SKM-1 treated with dmso at 0.1 percent for 144 hours (cell line): ENCODE data around the gene TTC23.
"Not testable (repeated sequence)": the region's sequence is repeated elsewhere in the genome, so short reads cannot be mapped to it uniquely, and the experiment has no call there.

Source experiments
- DNase-seq: peaks from one replicate; lab custom pipeline; 2025; ENCODE audit not compliant: unreplicated experiment; lab: John Stamatoyannopoulos, UW

The TTC23 gene

DNA sequence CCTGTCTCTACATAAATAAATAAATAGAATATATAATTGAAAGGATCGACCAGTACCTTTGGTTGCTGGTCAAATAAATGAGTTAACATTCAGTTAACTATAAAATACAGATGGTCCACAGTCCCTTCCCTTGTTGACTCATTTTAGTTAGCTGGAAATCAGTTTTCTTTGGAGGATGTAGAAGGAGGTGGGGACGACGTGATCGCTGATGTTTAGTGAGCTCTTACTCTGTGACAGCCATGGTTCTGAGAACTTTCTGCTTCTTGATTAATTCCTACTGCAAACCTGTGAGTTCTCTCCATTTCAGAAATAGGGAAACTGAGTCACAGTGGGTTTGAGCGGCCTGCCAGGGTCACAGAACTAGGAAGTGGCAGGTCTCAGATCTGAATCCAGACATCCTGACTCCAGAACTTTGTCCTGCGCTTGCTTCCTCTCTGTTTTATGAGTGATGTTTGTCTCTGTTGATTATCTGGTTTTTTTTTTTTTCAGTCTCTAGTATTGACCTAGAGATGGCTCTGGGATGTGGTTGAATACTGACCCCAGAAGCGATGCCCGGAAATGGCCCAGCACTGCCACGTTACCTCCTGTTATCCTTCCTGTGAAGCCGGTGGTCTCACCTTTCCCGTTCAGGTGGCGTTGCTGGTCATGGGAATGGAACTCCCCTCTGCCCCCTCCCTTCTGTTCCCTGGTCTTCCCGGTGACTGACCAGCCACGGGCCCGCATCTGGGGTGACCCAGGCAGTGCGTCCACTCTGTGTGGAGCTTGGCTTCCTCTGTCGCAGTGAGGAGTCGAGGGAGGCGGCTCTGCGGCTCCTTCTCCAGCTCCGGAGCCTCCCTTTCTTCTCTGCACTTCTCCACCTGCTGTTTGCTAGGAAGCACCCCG, 126.3 kb downstream of the TTC23 start:
- no peak for DNase-seq

DNA sequence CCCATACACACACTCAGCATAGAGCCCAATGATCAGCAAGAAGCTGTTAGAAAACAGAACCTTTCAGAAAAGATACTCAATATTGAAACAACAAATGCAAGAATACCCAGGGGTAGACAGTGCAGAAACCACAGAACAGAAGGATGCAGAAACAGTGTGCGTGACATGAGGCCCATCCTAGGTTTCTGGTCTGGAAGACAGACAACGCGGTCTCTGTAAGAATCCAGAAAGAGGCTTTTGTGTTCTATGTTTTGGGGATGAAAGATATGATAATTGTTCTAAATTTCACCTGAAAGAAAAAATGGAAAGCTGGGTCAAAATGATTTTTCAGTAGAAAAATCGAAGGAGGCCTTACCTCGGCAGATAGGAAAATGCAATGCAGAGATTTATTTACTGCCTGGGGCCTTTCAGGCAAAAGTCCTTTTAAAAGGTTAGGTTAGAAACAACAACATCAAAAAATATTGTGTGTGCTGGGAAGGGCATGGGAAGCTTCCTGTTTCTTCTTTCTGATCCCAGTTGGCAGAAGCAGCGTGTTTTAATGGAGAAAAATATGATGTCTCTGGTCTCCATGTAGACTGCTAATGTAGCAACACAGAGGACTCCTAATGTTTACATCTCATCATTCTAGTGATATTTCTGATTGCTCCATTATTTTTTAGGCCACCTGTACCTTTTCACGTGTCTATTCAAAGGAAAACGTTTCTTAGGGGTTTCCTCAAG, 127.5 kb downstream of the TTC23 start:
- no peak for DNase-seq

DNA sequence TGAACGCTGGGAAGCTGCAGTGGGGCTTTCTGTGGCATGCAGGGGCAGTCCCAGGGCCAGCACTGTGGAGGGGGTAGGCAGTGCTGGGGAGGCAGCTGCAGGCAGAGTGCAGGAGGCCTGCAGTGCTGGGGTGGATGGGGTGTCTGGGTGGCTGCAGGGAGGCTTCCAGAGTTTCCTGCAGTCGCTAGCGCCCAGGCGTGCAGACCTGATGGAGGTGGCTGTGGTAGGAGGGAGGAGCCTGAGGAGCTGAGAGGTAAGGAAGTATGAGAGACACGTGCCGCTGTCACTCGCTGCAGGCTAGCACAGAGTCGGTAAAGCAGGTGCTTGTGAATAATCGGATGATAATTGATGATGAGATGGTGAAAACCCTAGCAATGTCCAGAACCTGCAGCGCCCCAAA, 128.2 kb downstream of the TTC23 start:
- DNase-seq, result no peak

DNA sequence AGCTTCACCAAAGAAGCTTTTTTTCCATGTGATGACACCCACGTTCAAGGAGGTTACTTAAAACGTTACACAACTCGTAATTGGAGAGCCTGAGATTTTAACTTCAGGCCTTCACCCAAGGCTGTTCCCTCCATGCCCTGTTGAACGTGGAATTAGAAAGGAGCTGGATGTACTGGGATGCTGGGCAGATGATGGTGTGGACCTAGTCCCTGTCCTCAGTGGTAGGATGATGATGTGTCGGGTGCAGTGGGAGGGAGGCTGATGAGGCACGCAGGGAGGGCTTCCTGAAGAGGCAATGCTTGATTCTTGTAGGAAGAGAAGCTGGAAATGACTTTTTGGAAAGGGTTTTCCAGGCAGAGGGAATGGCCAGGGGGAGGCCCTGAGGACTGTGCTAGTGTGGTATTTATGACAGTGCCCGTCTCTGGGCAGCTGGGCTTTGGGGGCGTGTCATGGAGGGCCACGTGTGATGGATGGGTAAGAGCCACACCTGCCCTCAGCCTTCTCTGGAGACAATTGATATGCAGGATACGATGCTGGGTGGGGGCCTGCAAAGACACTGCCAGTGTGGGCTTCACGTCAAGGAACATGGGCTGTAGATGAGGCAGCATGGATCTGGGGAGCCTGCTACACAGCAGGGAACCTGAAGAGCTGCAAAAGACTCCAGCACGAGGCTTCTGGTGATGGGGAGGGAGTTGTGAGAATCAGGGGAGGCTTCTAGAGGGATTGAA, 129.2 kb downstream of the TTC23 start:
- no peak for DNase-seq

DNA sequence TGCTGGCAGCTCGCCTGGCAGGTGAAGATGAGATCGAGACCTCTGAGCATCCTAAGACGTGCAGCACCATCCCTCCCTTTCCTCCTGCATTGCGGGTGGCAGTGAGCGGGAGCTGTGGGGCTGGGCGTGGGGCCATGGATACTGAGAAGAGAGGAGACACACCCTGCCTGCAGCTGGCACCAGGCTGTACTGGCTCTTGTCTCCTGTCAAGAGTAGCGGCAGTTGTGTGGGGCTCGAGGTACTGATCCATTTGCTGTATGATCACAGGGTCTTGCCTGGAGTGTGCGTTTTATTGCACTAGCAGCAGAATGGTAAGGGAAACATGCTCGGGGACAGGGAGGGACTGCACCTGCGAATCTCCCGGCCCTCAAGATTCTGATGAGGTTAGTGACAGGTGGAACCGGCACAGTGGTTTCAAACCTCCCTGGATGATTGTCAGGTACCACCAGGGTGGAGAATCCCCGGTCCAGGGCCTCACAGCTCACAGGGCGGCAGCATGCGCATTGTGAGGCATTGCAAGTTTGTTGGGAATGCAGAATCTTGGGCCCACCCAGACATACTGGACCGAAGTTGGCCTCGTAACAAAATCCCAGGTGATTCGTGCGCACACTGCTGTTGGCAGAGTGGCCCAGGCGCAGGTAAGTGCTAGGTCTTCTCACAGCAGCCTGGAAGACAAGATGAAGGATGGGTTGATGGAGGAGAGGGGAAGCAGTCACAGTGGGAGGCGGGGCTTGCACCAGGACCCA, 130.4 kb downstream of the TTC23 start:
- no peak for DNase-seq

DNA sequence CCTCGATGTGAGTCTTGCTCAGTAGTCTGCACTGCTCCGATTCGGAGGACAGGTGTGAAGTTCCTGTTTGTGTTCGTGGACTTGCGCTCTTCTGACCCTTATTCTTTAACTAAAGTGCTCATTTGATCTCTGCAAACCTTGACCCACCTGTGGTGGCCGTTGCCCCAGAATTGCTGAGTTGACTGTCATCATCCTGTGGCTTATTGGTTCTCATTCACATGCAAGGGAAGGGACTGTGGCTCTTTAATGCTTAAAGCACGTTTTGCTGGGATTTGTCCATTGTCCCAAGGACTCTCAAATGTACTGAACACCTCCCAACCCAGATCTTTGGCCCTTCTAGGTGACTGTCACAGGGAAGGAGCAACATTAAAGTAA, 131.1 kb downstream of the TTC23 start:
- DNase-seq, result no peak

DNA sequence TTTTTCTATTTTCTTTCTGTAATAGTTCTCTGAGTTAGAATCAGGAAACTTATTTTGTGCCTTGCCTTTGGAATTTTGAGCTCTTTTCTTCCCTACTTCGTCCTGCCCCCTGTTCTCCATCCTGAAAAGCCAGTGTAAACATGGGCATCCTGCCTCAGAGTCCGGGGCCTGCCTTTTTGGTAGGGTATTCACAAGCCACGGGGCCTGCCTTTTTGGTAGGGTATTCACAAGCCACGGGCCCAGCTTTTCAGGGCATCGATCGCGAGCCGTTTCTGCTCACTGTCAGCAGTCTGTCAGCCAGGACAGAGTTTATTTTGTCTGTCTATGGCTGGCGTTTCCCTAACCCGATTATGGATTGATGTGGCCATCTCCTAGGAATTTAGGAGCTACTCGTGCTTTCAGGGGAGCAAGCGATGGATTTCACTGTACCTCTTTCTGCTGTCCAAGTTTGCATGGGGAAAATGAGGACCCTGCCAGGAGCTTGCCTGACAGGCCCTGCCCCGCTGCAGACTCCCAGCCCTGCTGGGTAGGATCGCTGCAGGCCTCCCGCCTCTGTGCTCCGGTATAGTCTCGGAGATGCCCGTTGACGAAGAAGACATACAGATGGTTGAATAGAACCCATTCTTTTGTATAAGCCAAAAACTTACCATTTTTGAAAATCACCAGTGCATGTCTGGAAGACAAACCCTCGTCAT, 131.7 kb downstream of the TTC23 start:
- no peak for DNase-seq

DNA sequence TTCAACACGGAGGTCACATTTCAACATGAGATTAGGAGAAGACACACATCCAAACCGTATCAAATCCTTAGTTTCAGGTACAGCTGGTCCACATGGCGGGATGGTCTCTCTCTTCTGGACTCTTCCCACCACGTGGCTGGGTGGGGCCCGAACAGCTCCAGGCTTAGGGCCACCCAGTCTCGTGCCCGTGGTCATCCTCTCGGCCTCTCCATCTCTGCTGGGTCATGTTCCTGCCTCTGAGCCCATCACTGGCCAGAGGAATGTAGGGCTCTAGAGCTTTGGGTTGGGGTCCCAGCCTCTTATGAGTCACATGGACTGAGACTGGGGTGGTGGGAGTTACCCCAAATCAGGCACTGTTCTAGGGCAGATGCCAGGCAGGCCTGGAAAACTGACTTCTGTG, 132.3 kb downstream of the TTC23 start:
- no peak for DNase-seq

DNA sequence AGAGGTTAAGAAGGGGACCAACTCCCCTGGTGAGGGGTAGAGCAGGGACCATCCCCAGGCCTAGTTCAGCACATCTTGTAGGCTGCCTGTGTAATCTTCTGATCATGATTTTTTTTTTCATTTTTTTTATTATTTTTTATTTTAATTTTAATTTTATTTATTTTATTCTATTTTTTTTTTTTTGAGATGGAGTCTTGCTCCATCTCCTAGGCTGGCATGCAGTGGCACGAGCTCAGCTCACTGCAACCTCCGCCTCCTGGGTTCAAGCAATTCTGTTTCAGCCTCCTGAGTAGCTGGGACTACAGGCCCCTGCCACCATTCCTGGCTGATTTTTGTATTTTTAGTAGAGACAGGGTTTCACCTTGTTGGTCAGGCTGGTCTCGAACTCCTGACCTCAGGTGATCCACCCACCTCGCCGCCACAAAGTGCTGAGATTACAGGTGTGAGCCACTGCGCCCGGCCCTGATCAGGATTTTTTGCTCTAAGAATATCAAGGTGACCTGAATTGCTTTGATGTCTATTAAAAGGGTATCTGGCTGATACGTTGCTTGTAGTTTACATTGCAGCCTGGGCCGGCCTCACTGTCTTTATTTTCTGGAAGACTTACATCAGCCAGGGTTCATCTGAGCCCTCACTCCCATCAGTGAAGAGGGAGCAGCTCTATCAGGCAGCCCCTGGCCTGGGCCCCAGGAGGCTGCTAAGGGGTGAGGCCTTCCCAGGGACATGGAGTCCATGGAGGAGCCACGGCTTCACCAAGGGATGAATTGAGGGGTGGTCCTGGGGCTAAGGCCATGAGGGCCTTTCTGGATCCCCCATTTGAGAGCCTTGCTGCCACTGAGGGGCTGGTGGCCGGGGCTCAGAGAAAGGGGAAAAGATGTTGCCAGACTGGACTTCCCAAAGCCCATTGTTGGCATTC, 133.8 kb downstream of the TTC23 start:
- DNase-seq, result no peak

DNA sequence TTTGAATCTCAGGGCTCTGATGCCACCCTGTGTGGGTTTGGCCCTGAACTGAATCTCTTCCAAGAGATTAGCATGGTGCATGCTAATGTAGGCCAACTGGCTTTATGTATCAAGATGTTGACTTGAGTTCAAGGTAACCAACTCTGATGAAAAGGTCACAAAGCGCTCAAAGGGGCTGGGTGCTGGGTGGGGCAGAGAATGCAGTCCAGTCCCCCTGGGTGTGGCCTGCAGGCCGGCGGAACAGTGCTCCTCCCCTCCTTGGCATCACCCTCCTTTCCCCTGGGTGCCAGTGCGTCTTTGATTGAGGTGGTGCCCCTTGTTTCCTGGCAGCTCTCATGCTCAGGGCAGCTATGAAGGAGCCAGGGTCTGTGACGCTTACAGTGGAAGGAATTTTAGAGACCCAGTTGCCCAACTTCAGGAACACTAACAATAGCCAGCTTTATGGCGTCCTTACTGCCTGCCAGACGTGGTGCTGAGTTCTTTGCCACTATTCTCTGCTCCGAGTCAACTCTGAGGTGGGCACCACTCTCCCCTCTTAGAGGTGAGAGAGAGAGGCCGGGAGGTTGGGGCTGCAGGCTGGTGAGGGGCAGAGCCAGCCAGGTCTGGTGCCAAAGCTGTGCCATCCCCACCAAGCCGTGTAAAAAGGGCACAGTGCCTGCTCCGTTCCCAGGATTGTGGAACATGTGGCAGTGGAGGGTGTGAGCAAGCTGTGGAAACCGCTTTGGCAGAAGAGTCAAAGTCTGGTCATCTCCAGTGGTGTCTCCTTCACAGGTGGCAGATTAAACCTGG, 134.7 kb downstream of the TTC23 start:
- no peak for DNase-seq

DNA sequence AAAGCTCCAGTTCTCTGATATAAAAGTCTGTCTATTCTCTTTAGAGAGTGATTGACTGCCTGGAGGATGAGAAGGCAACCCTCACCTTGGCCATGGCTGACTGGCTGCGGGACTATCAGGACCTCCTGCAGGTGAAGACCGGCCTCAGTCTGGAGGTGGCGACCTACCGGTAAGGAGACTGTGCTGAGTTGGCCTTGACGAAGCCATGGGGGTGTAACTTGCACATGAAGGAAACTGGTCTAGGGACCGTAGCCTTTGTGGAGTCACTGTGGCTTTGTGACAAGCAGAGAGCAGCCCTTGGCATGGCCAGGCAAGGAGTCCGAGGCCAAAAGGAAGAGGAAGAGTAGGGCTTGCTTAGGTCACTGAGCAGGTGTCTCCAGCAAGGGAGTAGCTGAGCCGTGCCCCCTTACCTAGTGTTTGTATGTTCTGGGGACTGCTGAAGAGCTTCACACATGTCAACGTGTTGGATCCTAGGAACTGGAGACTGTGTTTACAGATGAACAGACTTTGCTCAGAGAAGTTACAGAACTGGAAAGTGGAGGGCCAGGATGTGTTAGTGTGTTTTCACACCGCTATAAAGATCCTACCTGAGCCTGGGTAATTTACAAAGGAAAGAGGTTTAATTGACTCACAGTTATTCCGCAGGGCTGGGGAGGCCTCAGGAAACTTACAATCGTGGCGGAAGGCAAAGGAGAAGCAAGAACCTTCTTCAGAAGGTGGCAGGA, 135.7 kb downstream of the TTC23 start:
- DNase-seq, result no peak

DNA sequence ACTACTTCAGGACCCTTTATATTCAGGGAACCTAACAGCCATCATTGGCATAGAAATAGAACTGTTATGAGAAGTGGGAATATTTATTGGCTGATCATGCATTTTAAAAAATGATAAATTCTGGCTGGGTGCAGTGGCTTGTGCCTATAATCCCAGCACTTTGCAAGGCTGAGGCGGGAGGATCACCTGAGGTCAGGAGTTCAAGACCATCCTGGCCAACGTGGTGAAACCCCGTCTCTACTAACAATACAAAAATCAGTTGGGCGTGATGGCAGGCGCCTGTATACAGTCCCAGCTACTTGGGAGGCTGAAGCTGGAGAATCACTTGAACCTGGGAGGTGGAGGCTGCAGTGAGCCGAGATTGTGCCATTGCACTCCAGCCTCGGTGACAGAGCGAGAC, 137.7 kb downstream of the TTC23 start:
- DNase-seq, result not testable (repeated sequence)

DNA sequence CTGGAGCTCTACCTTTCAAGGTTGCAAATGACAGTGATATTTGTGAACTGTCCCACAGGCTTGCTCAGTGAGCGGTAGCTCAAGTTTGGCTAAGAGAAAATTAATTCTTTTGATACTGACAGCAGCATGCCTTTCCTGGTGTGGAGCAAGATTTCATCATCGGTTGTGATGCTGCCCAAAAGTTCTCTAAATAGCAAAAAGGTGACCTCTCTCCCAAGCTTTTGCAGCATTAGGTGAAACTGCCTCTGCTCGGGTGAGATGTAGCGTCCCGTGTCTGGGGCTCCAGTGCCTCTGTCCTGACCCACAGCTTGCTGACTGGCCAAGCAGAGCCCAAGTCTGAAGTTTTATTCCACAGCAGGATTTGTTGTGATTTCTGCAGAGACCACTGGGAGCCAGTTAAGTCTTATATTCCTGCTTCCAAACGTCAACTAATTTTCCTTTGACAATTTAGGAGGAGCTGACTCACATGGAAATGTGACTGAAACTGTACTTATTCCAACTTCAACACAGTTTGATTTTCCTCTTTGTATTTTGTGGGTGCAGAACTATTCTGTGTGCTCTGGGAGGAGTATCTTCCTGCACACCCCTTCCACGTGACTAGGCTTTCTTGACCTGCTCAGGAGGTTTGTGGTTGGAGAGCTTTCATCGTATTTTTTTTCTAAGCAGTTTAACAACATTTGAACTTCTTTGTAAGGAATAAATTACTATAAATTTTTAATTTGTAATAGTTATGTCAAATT, 138.6 kb downstream of the TTC23 start:
- DNase-seq, result no peak

DNA sequence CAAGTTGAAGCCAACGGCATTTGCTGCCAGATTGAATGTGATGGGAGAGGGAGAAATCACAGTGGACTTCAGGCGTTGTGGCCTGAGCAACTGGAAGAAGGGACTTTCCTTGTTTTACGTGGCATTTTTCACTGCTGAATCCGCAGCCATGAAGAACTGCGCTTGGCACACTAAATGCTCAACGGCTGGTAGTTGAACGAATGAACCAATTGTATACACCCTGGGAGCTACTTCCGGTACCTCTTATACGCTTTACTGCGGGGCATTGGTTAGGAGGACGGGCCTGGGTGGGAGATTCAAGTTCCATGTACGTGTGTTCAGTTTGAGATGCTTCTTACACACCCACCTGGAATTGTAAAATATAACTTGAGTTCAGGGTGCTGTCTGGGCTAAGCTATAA, 139.3 kb downstream of the TTC23 start:
- no peak for DNase-seq

DNA sequence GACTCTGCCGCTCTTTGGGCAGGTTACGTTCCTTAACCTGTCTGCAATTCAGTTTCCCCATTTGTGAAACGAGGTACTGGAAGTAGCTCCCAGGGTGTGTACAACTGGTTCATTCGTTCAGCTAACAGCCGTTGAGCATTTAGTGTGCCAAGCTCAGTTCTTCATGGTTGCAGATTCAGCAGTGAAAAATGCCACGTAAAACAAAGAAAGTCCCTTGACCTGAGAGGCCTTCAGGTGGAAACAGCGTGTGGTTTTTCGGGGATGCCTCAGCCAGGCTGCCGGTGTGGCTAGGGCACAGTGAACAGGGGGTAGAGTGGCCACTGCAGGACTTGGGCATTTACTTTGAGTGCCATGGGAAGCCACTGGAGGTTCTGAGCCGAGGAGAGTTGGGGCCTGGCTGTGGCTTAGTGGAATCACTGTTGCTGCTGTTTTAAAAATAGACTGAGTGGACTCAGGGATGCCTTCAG, 139.8 kb downstream of the TTC23 start:
- DNase-seq, result no peak

DNA sequence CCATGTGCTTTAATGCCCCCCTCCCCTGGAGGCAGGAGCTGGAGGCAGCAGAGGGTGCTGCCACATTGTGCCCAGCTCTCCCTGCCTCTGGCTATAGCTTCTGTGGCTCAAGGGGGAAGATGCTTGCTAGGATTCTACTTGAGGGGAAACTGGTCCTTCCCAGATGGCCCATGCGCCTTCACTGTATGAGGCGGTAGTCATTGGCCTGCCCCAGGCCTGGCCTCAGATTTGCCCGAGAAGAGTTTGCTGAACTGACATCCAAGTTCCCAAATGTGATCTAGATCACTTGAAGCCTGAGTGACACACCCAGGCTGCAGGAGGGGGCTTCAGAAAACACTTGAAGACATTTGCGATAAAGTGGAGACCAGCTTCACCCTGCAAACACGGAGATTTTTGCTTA, 140.4 kb downstream of the TTC23 start:
- no peak for DNase-seq
